Activated naive CD8-positive, alpha-beta T cell treated with anti-CD3 and anti-CD28 coated beads for 36 hours (primary cell): ENCODE measurements around the gene ZSCAN10. TPM values are rescaled to one million over a fixed set of nuclear protein-coding genes. Genes with fewer than 3 reads are reported as not detected.
"Not testable (repeated sequence)": the region's sequence is repeated elsewhere in the genome, so short reads cannot be mapped to it uniquely, and the experiment has no call there.

Experiments
- DNase-seq: peaks from one replicate; pipeline ENCODE4 v3.0.0; 2021
- H3K27ac Mint-ChIP-seq: one replicate; pipeline ENCODE4 v1.8.0; 2022; ENCODE audit warnings: mild to moderate bottlenecking, moderate library complexity, mixed read lengths
- H3K27me3 Mint-ChIP-seq: one replicate; pipeline ENCODE4 v1.8.0; 2022; ENCODE audit warnings: mild to moderate bottlenecking, mixed read lengths
- H3K36me3 Mint-ChIP-seq: one replicate; pipeline ENCODE4 v1.8.0; 2021; ENCODE audit warnings: mild to moderate bottlenecking, mixed read lengths
- H3K4me1 Mint-ChIP-seq: one replicate; pipeline ENCODE4 v1.8.0; 2021; ENCODE audit warnings: mixed read lengths
- H3K4me3 Mint-ChIP-seq: one replicate; pipeline ENCODE4 v1.8.0; 2022; ENCODE audit warnings: mild to moderate bottlenecking, moderate library complexity, mixed read lengths
- H3K9me3 Mint-ChIP-seq: one replicate; pipeline ENCODE4 v1.8.0; 2022; ENCODE audit warnings: mixed read lengths
- total RNA-seq, 2 experiments: library from RNA; stranded (reverse); gene quantifications; one replicate each; pipeline ENCODE4 v1.2.3, GENCODE V29; 2021

The ZSCAN10 gene
- total RNA-seq, 2 experiments from 2014 or later: not detected

DNA sequence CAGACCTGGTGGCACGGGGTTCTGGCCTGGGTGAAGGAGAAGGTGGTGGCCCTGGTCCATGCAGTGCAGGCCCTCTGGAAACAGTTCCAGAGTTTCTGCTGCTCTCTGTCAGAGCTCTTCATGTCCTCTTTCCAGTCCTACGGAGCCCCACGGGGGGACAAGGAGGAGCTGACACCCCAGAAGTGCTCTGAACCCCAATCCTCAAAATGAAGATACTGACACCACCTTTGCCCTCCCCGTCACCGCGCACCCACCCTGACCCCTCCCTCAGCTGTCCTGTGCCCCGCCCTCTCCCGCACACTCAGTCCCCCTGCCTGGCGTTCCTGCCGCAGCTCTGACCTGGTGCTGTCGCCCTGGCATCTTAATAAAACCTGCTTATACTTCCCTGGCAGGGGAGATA lies 29.9 kb downstream of the ZSCAN10 start:
- Mint-ChIP-seq H3K36me3 (peaks cover 51% of the 10 kb centered on the region), H3K27ac (peak overlapping the region; percentile 90), H3K4me3 (peak overlapping the region; percentile 15), H3K4me1 (peaks cover 53% of the 10 kb centered on the region)
- not testable (repeated sequence) for DNase-seq, H3K9me3 Mint-ChIP-seq, H3K27me3 Mint-ChIP-seq

DNA sequence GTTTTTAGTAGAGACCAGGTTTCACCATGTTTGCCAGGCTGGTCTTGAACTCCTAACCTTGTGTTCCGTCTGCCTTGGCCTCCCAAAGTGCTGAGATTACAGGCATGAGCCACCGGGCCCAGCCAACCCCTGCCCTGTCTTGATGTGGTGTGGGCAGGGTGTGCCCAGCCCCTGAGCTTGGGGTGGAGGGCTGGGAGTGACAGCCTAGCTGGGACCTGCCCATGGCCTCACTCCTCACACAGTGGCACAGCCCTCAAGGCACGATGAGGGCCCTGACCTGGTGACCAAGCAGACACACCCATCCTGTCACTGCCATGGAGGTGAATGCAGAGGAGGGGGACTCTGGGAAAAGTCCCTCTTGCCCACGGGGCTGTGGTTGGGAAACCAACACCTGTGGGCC lies 30.6 kb downstream of the ZSCAN10 start:
- H3K27ac Mint-ChIP-seq: peak overlapping the region; percentile 100
- peak overlapping the region; percentile 100 for H3K4me3 Mint-ChIP-seq
- H3K9me3 Mint-ChIP-seq: no peaks in the 10 kb centered on the region
- peaks cover 51% of the 10 kb centered on the region for H3K36me3 Mint-ChIP-seq
- peaks cover 51% of the 10 kb centered on the region for H3K4me1 Mint-ChIP-seq
- no peak for DNase-seq
- no peaks in the 10 kb centered on the region for H3K27me3 Mint-ChIP-seq

DNA sequence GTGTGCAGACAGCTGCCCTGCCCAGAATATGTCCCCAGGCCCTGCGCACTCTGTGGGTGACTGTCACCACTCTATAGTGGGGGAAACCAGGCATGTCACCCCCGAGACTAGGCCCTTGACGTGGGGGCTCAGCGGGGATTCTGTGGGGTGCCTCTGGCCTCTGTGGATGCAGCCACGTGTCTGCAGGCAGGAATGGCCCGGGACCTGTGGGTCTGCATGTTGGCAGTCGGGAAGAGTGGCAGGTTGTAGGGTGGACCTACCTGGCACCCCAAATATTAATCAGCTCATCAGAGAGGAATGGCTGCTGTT lies 32.7 kb downstream of the ZSCAN10 start:
- peaks cover 44% of the 10 kb centered on the region for H3K4me1 Mint-ChIP-seq
- H3K4me3 Mint-ChIP-seq: peak overlapping the region; percentile 100
- H3K36me3 Mint-ChIP-seq: peaks cover 49% of the 10 kb centered on the region
- H3K27ac Mint-ChIP-seq: peak overlapping the region; percentile 100
- no peaks in the 10 kb centered on the region for H3K27me3 Mint-ChIP-seq
- no peaks in the 10 kb centered on the region for H3K9me3 Mint-ChIP-seq
- DNase-seq: no peak

DNA sequence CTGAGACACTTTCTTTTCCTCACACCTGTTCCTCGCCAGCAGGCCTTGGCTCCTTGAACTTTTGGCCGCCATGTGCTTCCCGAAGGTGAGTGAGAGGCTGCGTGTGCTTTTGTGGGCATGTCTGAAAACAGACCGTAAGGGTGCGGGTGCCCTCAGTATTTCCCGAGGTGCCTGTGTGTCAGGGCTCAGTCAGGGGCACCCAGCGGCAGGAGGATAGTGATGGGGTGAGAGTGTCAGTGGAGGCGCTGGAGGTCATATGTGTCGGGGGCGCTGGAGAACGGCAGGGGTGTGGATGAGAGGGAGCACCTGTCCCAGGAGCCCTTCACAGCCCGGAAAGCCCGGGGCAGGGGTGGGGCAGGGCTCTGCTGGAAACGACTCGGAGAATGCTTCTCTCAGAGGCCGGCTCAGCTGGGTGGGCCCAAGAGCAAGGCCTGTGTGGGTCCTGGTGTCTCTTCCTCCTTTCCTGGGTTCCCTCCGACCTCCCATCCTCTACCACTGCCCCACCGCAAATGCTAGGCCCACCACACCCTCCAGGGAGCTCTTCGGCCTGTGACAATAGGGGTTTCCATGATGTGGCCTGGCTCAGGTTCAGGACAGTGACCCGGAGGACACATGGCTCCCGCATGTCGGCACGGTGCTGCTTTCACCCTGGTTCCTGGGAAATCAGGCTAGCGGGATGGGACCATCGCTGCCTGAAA lies 33.2 kb downstream of the ZSCAN10 start:
- Mint-ChIP-seq H3K4me3 (peak overlapping the region; percentile 100), H3K9me3 (no peaks in the 10 kb centered on the region), H3K27me3 (no peaks in the 10 kb centered on the region), H3K36me3 (peaks cover 49% of the 10 kb centered on the region), H3K4me1 (peaks cover 40% of the 10 kb centered on the region), H3K27ac (peak overlapping the region; percentile 100)
- peak; percentile 42 for DNase-seq

DNA sequence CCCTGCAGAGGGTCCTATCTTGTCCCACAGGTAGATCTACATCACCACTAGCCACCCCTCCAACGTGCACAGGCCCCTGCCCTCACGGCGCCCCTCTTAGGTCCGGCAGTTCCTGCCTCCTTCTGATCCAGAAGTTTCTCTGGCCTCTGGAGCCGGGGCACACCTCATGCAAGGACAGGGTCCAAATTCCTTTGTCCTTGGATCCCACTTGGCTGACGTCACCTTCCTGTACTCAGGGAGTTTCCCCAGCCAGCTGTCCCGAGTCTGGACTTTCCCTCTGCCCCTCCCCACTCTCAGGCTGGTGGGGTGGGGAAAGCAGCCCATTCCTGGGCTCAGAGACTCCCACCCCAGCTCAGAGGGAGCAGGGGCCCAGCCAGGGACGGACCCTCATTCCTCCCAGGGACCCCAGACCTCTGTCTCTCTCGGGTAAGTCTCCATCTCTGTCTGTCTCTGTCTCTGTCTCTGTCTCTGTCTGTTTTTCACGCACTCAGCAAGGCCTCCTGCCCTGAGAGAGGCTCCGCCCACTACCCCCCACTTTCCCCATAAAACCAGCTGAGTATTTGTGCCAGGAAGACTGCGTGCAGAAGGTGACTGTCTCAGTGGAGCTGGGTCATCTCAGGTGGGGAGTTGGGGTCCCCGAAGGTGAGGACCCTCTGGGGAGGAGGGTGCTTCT lies 33.9 kb downstream of the ZSCAN10 start, which contains the start of gene IL32:
TSS of gene IL32 (plus strand) at position 572 of the 673 bp plus-strand sequence. CDS start 172 bp downstream, outside the sequence.
- Mint-ChIP-seq H3K4me3 (peak within 1 kb of the TSS; percentile 100), H3K27ac (peak within 1 kb of the TSS; percentile 100), H3K9me3 (no peaks in the 10 kb centered on the region), H3K36me3 (peaks cover 47% of the 10 kb centered on the region), H3K4me1 (peaks cover 36% of the 10 kb centered on the region), H3K27me3 (no peaks in the 10 kb centered on the region)
- DNase-seq: peak; percentile 68

DNA sequence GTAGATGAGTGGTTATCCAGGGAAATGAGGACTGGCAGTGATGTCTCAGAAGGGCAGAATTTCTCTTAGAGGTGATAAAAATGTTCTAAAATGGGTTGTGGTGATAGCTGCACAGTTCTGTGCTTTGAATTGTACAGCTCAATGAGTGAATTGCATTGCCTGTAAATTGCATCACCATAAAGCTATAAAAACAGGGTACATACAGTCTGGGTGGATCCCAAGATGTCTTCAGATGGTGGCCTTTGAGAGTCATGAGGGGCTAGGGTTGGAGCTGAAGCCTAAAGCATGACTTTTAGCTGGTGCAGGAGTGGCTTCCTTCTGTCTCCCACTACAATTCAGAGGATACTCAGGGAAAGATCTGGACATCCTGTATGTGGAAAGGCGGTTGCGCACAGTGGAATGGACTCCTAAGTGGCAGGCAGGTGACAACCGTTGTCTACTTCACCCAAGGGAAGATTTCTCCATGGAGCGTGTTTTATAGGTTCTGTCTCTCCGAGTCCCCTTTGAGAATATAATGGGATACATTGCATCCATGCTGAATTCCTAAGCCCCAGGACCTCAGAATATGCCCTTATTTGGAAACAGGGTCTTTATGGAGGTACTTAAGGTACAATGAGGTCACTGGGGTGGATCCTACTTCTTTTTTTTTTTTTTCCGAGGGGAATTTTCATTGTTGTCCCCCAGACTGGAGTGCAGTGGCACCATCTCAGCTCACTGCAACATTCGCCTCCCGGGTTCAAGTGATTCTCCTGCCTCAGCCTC lies 35.3 kb downstream of the ZSCAN10 start:
- Mint-ChIP-seq H3K4me1 (peaks cover 39% of the 10 kb centered on the region), H3K27me3 (no peaks in the 10 kb centered on the region), H3K4me3 (peak overlapping the region; percentile 100), H3K27ac (peak overlapping the region; percentile 100), H3K36me3 (peaks cover 35% of the 10 kb centered on the region), H3K9me3 (no peaks in the 10 kb centered on the region)
- no peak for DNase-seq

DNA sequence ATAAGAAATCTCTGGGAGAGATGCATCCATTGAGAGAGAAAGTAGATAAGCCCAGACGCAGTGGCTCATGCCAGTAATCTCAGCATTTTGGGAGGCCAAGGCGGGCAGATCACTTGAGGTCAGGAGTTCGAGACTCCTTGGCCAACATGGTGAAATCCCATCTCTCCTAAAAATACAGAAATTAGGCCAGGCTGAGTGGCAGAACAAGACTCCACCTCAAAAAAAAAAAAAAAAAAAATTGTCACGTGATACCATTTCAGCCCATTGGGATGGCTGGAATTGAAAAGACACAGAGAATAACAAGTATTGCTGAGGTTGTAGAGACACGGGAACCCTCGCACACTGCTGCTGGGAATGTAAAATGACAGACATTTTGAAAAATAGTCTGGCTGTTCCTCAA lies 36.5 kb downstream of the ZSCAN10 start:
- DNase-seq: no peak
- Mint-ChIP-seq H3K27ac (no peak overlapping the region), H3K4me1 (peaks cover 35% of the 10 kb centered on the region), H3K4me3 (no peak overlapping the region), H3K36me3 (peaks cover 24% of the 10 kb centered on the region), H3K9me3 (no peaks in the 10 kb centered on the region), H3K27me3 (no peaks in the 10 kb centered on the region)

DNA sequence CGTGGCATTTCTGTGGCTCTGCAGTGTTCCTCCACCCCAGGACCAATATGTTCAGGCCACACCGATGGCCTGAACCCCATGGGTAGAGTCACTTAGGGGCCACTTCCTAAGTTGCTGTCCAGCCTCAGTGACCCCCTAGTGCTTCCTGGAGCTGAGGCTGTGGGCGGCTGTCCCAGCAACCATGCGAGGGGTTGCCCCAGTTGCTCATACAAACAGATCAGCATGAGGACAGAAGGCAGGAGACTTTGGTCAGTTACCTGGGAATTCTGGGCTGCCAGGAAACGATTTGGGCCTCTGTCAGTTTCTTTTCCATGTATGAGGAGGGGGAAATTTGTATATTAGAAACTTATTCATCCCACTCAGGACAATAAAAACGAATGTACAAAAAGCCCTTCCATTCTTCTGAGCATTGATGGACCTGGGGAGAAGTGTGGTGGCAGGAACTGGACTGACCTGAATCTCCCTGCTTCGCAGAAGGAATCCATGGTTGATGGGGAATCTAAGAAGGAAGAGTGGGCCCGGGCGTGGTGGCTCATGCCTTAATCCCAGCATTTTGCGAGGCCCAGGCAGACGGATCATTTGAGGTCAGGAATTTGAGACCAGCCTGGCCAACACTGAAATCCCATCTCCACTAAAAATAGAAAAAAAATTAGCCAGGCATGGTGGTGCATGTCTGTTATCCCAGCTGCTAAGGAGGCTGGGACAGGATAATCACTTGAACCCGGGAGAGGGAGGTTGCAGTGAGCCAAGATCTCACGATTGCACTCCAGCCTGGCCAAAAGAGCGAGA lies 38.6 kb downstream of the ZSCAN10 start:
- H3K27me3 Mint-ChIP-seq: no peaks in the 10 kb centered on the region

DNA sequence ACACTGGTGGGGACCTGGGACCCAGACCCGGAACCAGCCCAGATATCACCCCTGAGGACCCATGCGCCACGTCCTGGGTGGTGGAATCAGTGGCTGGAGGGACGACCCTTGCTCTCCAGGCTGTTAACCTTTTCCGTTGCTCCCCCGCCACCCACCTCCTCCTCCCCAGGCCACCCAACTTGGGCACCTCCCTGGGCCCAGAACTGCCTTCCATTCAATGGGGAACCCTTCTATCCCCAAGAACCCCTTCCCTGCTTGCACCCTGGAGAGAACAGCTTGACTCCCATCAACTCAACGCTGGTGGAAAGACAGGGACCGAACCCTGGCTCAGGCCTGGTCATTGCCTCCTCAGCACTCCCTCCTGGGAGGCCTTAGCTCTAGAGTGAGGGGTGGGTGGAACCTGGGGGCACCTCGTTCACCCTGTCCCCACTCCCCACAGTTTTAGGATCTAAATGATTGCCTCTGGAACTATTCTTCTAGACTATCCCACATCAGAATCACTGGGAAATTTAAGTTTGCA lies 39.3 kb downstream of the ZSCAN10 start:
- Mint-ChIP-seq H3K4me1 (peaks cover 50% of the 10 kb centered on the region), H3K27ac (peak overlapping the region; percentile 94), H3K4me3 (peak overlapping the region; percentile 81), H3K9me3 (no peaks in the 10 kb centered on the region), H3K36me3 (peaks cover 13% of the 10 kb centered on the region), H3K27me3 (no peaks in the 10 kb centered on the region)
- DNase-seq: no peak

More for the DNA sequence above, 38.6 kb downstream of the ZSCAN10 start:
- H3K27ac Mint-ChIP-seq: peak overlapping the region; percentile 94
- no peak for DNase-seq
- H3K4me3 Mint-ChIP-seq: peak overlapping the region; percentile 81
- peaks cover 11% of the 10 kb centered on the region for H3K36me3 Mint-ChIP-seq
- no peaks in the 10 kb centered on the region for H3K9me3 Mint-ChIP-seq
- H3K4me1 Mint-ChIP-seq: peaks cover 44% of the 10 kb centered on the region

DNA sequence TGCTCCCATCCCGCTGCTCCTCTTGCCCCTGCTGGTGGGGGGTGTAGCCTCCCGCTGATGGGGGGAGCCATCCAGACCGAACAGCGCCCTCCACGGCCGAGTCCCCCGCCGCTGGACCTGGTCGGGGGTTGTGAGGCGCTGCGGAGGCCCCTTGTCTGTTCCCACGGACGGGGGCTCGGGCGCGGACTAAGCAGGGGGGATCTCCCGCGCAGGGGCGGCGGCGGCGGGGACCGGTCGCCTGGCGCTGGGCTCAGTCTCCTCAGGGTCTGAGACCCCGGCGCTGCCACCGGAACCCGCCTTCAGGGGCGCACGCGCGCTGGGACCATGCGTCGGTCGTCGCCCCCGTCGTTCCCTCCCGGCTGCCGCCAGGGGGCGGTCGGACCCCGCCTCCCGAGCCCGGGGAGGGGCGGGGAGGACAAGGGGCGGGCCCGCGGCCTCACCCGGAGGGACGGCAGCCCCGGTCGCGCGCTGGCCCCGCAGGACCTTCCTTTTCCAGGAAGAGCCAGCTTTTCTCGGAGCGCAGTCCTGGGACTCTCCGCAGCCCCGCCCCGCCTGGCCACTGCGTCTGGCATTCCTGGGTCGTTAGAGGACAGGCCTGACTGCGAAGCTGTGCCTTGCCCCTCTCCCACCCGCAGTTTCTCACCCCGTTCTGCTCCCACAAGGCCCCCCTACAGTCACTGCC lies 39.9 kb downstream of the ZSCAN10 start:
- Mint-ChIP-seq H3K27me3 (no peaks in the 10 kb centered on the region), H3K36me3 (peaks cover 17% of the 10 kb centered on the region), H3K4me1 (peaks cover 50% of the 10 kb centered on the region), H3K4me3 (peak overlapping the region; percentile 92), H3K27ac (peak overlapping the region; percentile 94), H3K9me3 (no peaks in the 10 kb centered on the region)
- peak; percentile 94 for DNase-seq

DNA sequence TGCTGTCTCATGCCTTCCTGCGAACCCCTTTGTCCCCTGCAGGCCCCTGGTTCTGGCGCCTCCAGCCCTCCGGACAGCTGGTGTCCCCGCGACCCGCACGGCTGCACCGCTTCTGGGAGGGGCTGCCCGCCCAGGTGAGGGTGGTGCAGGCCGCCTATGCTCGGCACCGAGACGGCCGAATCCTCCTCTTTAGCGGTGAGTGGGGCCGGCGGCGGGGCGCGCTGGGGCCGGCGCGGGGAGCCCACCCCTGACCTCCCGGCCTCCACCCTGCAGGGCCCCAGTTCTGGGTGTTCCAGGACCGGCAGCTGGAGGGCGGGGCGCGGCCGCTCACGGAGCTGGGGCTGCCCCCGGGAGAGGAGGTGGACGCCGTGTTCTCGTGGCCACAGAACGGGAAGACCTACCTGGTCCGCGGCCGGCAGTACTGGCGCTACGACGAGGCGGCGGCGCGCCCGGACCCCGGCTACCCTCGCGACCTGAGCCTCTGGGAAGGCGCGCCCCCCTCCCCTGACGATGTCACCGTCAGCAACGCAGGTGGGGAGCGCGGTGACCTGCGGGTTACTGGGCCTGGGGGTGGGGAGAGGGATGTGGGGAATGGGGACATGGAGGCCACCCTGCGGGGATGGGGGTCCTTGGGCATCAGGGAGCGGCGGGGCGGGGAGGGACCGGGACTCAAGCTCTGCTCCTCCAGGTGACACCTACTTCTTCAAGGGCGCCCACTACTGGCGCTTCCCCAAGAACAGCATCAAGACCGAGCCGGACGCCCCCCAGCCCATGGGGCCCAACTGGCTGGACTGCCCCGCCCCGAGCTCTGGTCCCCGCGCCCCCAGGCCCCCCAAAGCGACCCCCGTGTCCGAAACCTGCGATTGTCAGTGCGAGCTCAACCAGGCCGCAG lies 40.7 kb downstream of the ZSCAN10 start:
- Mint-ChIP-seq H3K4me1 (peaks cover 50% of the 10 kb centered on the region), H3K27me3 (no peaks in the 10 kb centered on the region), H3K9me3 (no peaks in the 10 kb centered on the region), H3K4me3 (peak overlapping the region; percentile 92), H3K36me3 (peaks cover 23% of the 10 kb centered on the region), H3K27ac (peak overlapping the region; percentile 85)
- DNase-seq: peak; percentile 68

DNA sequence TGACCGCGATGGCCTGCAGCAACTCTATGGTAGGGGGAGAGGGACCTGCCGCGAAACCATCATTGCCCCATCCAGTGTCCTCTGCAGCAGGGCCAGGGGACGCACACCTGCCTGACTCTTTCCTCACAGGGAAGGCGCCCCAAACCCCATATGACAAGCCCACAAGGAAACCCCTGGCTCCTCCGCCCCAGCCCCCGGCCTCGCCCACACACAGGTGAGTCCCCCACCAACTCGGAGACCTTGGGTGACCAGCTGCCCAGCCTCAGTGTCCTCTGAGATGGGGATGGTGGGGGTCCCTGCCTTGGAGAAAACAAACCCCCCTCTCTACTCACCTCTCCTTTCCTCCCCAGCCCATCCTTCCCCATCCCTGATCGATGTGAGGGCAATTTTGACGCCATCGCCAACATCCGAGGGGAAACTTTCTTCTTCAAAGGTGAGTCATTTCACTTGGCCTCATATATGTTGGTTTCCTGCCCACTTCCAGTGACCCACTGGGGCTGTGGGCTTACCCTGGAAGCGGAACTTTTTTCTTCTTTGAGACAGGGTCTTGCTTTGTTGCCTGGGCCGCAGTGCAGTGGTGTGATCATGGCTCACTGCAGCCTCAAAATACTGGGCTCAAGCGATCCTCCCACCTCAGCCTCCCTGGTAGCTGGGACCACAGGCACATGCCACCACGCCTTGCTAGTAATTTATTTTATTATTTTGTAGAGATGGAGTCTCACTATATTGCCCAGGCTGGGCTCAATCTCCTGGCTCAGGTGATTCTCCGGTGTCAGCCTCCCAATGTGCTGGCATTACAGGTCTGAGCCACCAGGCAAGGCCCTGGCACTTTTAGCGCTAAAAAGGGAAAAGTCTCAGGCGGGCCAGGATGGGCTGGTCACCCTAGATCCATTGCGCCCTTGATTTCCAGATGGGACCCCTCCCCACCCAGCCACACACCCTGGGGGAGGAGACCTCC lies 41.6 kb downstream of the ZSCAN10 start:
- H3K9me3 Mint-ChIP-seq: no peaks in the 10 kb centered on the region
- H3K4me3 Mint-ChIP-seq: peak overlapping the region; percentile 92
- H3K27ac Mint-ChIP-seq: peak overlapping the region; percentile 58
- no peak for DNase-seq
- peaks cover 50% of the 10 kb centered on the region for H3K4me1 Mint-ChIP-seq
- peaks cover 21% of the 10 kb centered on the region for H3K36me3 Mint-ChIP-seq
- no peaks in the 10 kb centered on the region for H3K27me3 Mint-ChIP-seq
